Measurements from ENCODE around the gene GLB1L3. TPM values are rescaled to one million over a fixed set of nuclear protein-coding genes. Genes with fewer than 3 reads are reported as not detected.

The GLB1L3 gene
- total and polyA plus RNA-seq, 2 donors (not counting 3 experiments of a cell fraction or from before 2014, with no cell fraction given) = not detected

- no peaks in the 10 kb centered on the region for H4K20me1 ChIP-seq (replicated peaks; ENCODE audit: control insufficient read depth, extremely low read depth, insufficient read depth, low read length)
Observed at GRCh38 chr11:134235399-134235798, 40.8 kb upstream of the GLB1L3 start.

More at GRCh38 chr11:134235399-134235798, 40.8 kb upstream of the GLB1L3 start:
- H3K79me2 ChIP-seq (ENCODE audit: control insufficient read depth, insufficient read depth, low read length) = peaks cover 22% of the 10 kb centered on the region
- H3K27me3 ChIP-seq (ENCODE audit: control insufficient read depth in 2 of 2, insufficient read depth in 2 of 2, low read length in 2 of 2) = no peaks in the 10 kb centered on the region
- no peak for TF ChIP-seq JUN (IDR thresholded peaks at IDR 0.05; ENCODE audit: borderline replicate concordance, insufficient read depth, insufficient read length, low read depth)
- no peak for TF ChIP-seq FOS (IDR thresholded peaks at IDR 0.05; ENCODE audit: borderline replicate concordance, insufficient read depth, low read length)
- TF ChIP-seq POLR2AphosphoS5 (IDR thresholded peaks at IDR 0.05; ENCODE audit: insufficient read depth, low read depth, low read length) = no peak
- TF ChIP-seq EZH2 (IDR thresholded peaks at IDR 0.05; ENCODE audit: borderline replicate concordance, low read depth, low read length, severe bottlenecking) = no peak
- no peak for TF ChIP-seq GATA2 (IDR thresholded peaks at IDR 0.05; ENCODE audit: insufficient read depth, insufficient read length, low read depth, low read length)
- TF ChIP-seq MAX (IDR thresholded peaks at IDR 0.05; ENCODE audit: insufficient read depth, insufficient read length) = no peak
- no peak for TF ChIP-seq POLR2A (IDR thresholded peaks at IDR 0.05; ENCODE audit: low read depth, low read length)
- TF ChIP-seq MYC (IDR thresholded peaks at IDR 0.05; ENCODE audit: low read depth, low read length) = no peak
- TF ChIP-seq CTCF (IDR thresholded peaks at IDR 0.05; ENCODE audit: extremely low read depth in 1 of 2, insufficient read depth in 1 of 2, low read depth in 1 of 2, low read length in 2 of 2) = no peak
- H3K4me1 ChIP-seq (ENCODE audit: control insufficient read depth, extremely low read depth, insufficient read depth, low read length) = peaks cover 7% of the 10 kb centered on the region
- no peaks in the 10 kb centered on the region for H3K9me1 ChIP-seq (replicated peaks; ENCODE audit: control insufficient read depth, extremely low read depth, insufficient read depth, low read length)
- no peak overlapping the region for H3K4me2 ChIP-seq (ENCODE audit: insufficient read depth, low read length)
- H2AFZ ChIP-seq (ENCODE audit: low read depth, low read length) = no peak overlapping the region
- no peak overlapping the region for H3K4me3 ChIP-seq (replicated peaks in 1 of 3; ENCODE audit: insufficient read depth in 1 of 3, low read depth in 1 of 3, low read length in 3 of 3)
- no peak for FAIRE-seq
- H3K9ac ChIP-seq (replicated peaks; ENCODE audit: extremely low read depth, insufficient read depth, low read length) = no peak overlapping the region
- dilution Hi-C loops (cut with MboI; ENCODE audit: extremely low pct_ligation_motif_present, low sequenced_read_pairs) = no loop called here
- CTCF ChIA-PET = interaction anchor here (0.9 to 3.2 kb wide), 4 partner anchors 9 to 308 kb away, joined by 3 to 14 read pairs (median 10); partner anchors contain the start of genes NCAPD3 and VPS26B
- H3K27ac ChIP-seq (ENCODE audit: insufficient read depth, low read depth, low read length) = no peak overlapping the region
- peaks cover 2 to 9% of the 10 kb centered on the region in 2 experiments for H3K36me3 ChIP-seq (ENCODE audit: control insufficient read depth in 2 of 2, extremely low read depth in 1 of 2, insufficient read depth in 2 of 2, low read length in 2 of 2)
- no peaks in the 10 kb centered on the region for H3K9me3 ChIP-seq (replicated peaks; ENCODE audit: control insufficient read depth, insufficient read depth, low read length)
- POLR2A ChIA-PET = no interaction called here
- no peak for DNase-seq (ENCODE audit: low read depth, low spot score)
- intact Hi-C loops (cut with micrococcal nuclease) = no loop called here
- BruUV-seq (replicated peaks) = no TSS peak
